Gastrocnemius medialis (tissue), 4 donors: ENCODE data around the gene SLC35E1. TPM values are rescaled to one million over a fixed set of nuclear protein-coding genes. Genes with fewer than 3 reads are reported as not detected.
A peak's percentile ranks its signal among the peaks of the same experiment; 100 is the strongest.

ENCODE experiments used
- ATAC-seq, 2 donors: fragments of 150-250 bp; one replicate each; pipeline ENCODE4 v1.9.1; 2016
- DNase-seq, 2 donors: peaks; one replicate each; pipeline ENCODE4 v3.0.0-alpha.2; 2019
- H3K27ac ChIP-seq, 4 donors: fragments of 200-600 bp; sonication (generic); 1 replicate in 1 of 4; 2 replicates in 3 of 4; pipeline ENCODE4 v1.5.1; 2016 to 2018; ENCODE audit warnings: mild to moderate bottlenecking in 2 of 4, moderate library complexity in 1 of 4
- H3K27me3 ChIP-seq, 3 donors: fragments of 200-600 bp; sonication (generic) in 2 of 3; 1 replicate in 1 of 3; 2 replicates in 2 of 3; pipeline versions ENCODE4 v1.5.1 to v1.6.0; 2016 to 2019; ENCODE audit warnings: mild to moderate bottlenecking in 1 of 3, moderate library complexity in 1 of 3
- H3K36me3 ChIP-seq, 2 donors: fragments of 200-600 bp; sonication (generic) in 1 of 2; one replicate each; pipeline ENCODE4 v1.5.1; 2017 to 2018
- H3K4me1 ChIP-seq, 2 donors: fragments of 200-600 bp; sonication (generic) in 1 of 2; one replicate each; pipeline ENCODE4 v1.5.1; 2016 to 2017; ENCODE audit warnings: mild to moderate bottlenecking in 2 of 2
- H3K4me3 ChIP-seq, 4 donors: fragments of 200-600 bp; sonication (generic) in 3 of 4; 1 replicate in 1 of 4; 2 replicates in 3 of 4; pipeline ENCODE4 v1.5.1; 2016 to 2019; ENCODE audit warnings: mild to moderate bottlenecking in 2 of 4
- H3K9me3 ChIP-seq, 3 donors: fragments of 200-600 bp; sonication (generic) in 2 of 3; 1 replicate in 1 of 3; 2 replicates in 2 of 3; pipeline ENCODE4 v1.5.1; 2016 to 2019
- POLR2A ChIP-seq, 2 donors: fragments of 450-650 bp; IDR thresholded peaks; one replicate each; pipeline ENCODE4 v1.6.1; 2017; ENCODE audit warnings: antibody characterized with exemption in 2 of 2, mild to moderate bottlenecking in 2 of 2, moderate library complexity in 2 of 2
- in situ Hi-C, 4 donors: fragments of 200-750 bp; cut with MboI; loops; one replicate each; pipeline versions ENCODE4 v1.15.0 to v1.8.0; 2017; ENCODE audit warnings: low sequenced_read_pairs in 4 of 4
- intact Hi-C: fragments of 100-400 bp; cut with DNase I; formaldehyde crosslinking; loops from one replicate; pipeline ENCODE4 v1.15.1; 2023; ENCODE audit warnings: low total_unique reads
- total RNA-seq, 4 donors: library from RNA; depleted of rRNA; stranded (reverse); fragments of >200 nt; gene quantifications; one replicate each; pipeline versions ENCODE4 v1.1.0 to v1.2.3, GENCODE V29; 2016
- TF ChIP-seq, protein P1 (sequence below), 5 experiments: fragments of 450-650 bp in 3 of 5; fragments of 200-600 bp in 2 of 5; sonication (generic) in 2 of 5; IDR thresholded peaks in 4 of 5; conservative IDR thresholded peaks in 1 of 5; 1 replicate in 4 of 5; 2 replicates in 1 of 5; pipeline ENCODE4 v1.5.1; 2016 to 2019; ENCODE audit warnings: antibody characterized with exemption in 5 of 5, mild to moderate bottlenecking in 3 of 5, moderate library complexity in 3 of 5

The SLC35E1 gene
- total RNA-seq, 4 donors from 2014 or later: 24.1 to 60.3 (median 40.1) TPM

DNA sequence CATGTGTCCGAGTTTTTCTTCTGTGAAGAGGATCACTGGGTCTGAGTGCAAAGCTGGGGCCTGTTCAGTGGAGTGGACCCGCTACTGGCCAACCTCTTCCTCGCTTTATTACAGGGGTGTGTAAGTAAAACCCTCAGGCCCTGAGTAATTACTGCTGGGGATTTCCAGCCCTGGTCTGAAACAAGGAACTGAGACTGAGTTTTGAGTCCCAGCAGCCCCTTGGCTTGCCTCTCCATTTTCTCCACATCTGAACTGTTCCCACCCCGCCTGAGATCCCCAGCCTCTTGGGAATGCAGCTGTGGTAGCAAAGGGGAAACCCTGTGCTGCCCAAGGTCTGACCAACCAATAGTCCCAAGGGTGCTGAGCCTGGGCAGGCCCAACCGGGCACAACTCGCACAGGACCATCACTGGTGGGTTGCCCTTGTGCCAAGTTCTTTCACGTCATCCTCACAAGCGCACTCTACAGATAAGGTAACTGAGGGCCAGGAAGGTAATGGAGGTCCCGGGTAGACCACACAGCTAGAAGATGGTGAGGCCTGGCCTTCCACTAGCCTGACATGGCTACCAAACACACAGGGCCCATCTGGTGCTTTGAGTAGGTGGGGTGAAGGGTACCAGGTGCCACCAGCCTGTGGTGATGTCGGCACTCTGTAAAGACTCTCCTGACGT is 13.7 kb upstream of the SLC35E1 start:
- H3K36me3 ChIP-seq: no peaks in the 10 kb centered on the region
- TF ChIP-seq POLR2A (IDR thresholded peaks at IDR 0.05): no peak
- TF ChIP-seq, protein P1, sequence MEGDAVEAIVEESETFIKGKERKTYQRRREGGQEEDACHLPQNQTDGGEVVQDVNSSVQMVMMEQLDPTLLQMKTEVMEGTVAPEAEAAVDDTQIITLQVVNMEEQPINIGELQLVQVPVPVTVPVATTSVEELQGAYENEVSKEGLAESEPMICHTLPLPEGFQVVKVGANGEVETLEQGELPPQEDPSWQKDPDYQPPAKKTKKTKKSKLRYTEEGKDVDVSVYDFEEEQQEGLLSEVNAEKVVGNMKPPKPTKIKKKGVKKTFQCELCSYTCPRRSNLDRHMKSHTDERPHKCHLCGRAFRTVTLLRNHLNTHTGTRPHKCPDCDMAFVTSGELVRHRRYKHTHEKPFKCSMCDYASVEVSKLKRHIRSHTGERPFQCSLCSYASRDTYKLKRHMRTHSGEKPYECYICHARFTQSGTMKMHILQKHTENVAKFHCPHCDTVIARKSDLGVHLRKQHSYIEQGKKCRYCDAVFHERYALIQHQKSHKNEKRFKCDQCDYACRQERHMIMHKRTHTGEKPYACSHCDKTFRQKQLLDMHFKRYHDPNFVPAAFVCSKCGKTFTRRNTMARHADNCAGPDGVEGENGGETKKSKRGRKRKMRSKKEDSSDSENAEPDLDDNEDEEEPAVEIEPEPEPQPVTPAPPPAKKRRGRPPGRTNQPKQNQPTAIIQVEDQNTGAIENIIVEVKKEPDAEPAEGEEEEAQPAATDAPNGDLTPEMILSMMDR (IDR thresholded peaks at IDR 0.05 in 4 of 5, conservative IDR thresholded peaks at IDR 0.05 in 1 of 5): no peak
- H3K27ac ChIP-seq: peak overlapping the region; percentile 94 to 97 (median 95)
- no peaks in the 10 kb centered on the region for H3K9me3 ChIP-seq
- in situ Hi-C loops: no loop called here
- intact Hi-C loops: loop anchor here (2.0 kb wide), 1 partner anchor 43 kb away; the partner anchor contains the start of gene MED26
- H3K4me1 ChIP-seq: peaks cover 91 to 100% of the 10 kb centered on the region in 2 donors
- DNase-seq (no peak), ATAC-seq (no peak)
- H3K27me3 ChIP-seq: no peaks in the 10 kb centered on the region
- no peak overlapping the region for H3K4me3 ChIP-seq

DNA sequence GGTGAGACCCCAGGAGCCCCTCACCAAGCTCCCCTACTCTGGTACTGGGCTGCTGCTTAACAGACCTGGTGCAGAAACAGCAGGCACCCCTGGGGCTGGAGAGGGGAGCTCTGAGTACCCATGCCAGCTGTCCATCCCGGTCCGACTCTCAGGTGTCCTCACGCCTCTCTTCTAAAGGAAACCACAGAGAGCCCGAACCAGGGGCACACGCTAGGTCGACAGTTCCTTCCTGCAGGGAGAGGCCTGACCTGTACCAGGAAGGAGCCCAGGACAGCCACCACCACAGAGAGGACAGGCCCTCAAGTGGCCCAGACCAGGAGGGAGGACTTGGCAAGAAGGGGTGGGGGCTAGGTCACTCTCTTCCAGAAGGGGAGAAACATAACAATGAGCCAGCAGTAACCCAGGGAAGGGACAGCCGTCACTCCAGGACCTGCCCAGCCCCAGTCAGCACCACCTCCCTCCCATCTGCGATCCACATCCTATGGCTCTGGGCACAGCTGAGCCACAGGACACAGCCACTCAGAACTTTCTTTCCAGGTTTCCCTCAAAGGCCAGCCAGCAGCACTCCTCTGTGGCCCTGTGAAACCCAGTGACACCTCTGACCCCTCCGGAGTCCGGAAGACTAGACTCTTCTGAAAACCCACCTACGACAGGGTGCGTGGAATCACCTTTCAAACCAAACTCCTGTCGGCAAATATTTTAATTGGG is 13.0 kb upstream of the SLC35E1 start:
- in situ Hi-C loops (no loop called here), intact Hi-C loops (loop anchor here (2.0 kb wide), 1 partner anchor 44 kb away; the partner anchor contains the start of gene MED26)
- Histone ChIP-seq H3K4me3 (no peak overlapping the region), H3K27ac (peak overlapping the region; percentile 94 to 97 (median 95)), H3K36me3 (no peaks in the 10 kb centered on the region), H3K4me1 (peaks cover 96 to 100% of the 10 kb centered on the region in 2 donors), H3K27me3 (no peaks in the 10 kb centered on the region), H3K9me3 (no peaks in the 10 kb centered on the region)
- ATAC-seq (no peak), DNase-seq (no peak)
- no peak for TF ChIP-seq POLR2A (IDR thresholded peaks at IDR 0.05)
- TF ChIP-seq, protein P1 (IDR thresholded peaks at IDR 0.05 in 4 of 5, conservative IDR thresholded peaks at IDR 0.05 in 1 of 5): no peak

DNA sequence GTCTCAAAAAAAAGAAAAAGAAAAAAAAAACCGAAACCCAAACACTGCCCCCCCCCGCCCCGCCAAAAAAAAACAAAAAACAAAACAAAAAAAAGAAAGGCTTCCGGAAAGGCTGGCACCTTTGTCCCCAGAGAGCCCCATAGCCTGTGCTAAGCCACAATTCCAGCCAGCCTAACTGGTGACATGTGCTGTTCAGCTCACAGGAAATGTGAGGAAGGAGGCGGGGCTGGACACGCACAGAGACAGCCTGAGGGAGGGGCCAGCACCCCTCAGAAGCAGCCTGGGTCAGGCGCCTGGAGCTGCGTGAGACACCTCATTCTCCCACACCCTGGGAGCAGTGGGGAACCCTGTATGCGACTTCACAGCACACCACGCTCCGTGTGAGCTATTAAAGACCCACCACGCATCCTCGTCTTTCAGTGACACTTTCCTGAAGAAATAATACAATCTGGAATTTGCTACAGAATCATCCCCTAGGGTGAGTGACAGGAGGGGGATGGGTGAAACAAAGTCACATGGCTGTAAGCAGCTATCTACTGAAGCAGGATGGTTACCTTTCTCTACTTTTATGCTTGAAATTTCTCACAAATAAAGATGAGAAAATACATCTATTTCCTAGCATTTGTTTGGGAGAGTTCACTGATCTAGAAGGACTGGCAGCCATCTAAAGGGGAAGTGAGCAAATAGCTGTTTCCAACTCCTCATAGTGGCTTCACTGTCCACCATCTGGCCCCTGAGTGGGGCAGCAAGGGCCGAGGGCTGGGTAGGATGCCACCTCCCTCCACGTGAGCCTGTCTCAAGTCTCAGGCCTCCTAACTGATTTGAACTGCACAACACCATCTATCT is 12.3 kb upstream of the SLC35E1 start:
- H3K4me1 ChIP-seq: peaks cover 96 to 99% of the 10 kb centered on the region in 2 donors
- peak overlapping the region; percentile 94 to 97 (median 95) for H3K27ac ChIP-seq

More for the DNA sequence above, 12.3 kb upstream of the SLC35E1 start:
- intact Hi-C loops (loop anchor here (1.0 to 5.0 kb wide), 4 partner anchors 21 to 142 kb away; partner anchors contain the start of gene MED26), in situ Hi-C loops (no loop called here)
- Histone ChIP-seq H3K4me3 (peak overlapping the region; percentile 18 to 47 (median 26)), H3K27me3 (no peaks in the 10 kb centered on the region), H3K36me3 (no peaks in the 10 kb centered on the region), H3K9me3 (no peaks in the 10 kb centered on the region)
- DNase-seq: peak; percentile 90 to 91
- peak; percentile 85 to 88 for TF ChIP-seq POLR2A (IDR thresholded peaks at IDR 0.05)
- TF ChIP-seq, protein P1 (IDR thresholded peaks at IDR 0.05 in 4 of 5, conservative IDR thresholded peaks at IDR 0.05 in 1 of 5): no peak
- ATAC-seq: peak; percentile 59 to 60
